HG03103 (cell line): ENCODE measurements around the gene KIF6.
"Not testable (repeated sequence)": the region's sequence is repeated elsewhere in the genome, so short reads cannot be mapped to it uniquely, and the experiment has no call there.

Source experiments
- ATAC-seq: cut with Tn5 transposase; IDR thresholded peaks from one replicate; pipeline ENCODE4 v1.9.1; 2021; ENCODE audit warnings: low read depth; ENCODE audit not compliant: unreplicated experiment

KIF6 gene

GRCh38 chr6:39714802-39715201, 10.4 kb downstream of the KIF6 start:
- no peak for ATAC-seq

- no peak for ATAC-seq
Observed at GRCh38 chr6:39707962-39708683, 17.1 kb downstream of the KIF6 start.

- no peak for ATAC-seq
Observed at GRCh38 chr6:39706819-39707335, 18.3 kb downstream of the KIF6 start.

DNA sequence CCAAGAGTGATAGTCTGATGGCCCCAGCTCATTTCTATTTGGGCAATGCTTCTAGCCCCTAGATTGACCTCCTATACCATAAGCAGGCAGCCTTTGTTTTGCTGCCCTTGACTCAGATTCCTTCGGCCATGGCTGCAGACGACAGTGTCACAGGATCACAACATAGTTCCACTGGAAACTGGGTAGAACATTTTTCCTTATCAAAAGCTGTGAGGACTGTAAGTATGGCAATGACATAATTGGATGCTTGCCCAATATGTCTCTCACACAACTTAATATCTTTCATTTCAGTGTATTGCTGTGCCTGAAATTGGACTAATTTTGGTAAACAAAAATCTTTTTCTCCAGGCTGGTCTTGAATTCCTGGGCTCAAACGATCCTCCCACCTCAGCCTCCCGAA, 22.9 kb downstream of the KIF6 start:
- no peak for ATAC-seq

DNA sequence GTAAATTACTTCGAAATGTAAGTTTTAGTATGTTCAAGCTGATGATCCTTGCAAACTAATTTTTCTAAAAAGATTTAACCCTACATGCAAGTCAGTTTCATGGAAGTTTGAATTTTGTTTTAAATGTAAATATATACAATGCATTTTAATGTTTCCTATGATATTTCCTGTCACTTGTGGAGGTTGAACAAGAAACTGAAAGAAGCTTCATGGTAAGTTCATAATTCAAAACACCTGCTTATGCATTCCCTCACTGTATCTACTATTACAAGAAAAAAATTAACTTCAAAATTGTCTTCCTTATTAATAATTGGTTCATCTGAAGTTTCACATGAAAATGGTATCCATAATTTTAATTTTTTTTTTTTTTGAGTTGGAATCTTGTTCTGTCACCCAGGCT, 24.8 kb downstream of the KIF6 start:
- no peak for ATAC-seq

DNA sequence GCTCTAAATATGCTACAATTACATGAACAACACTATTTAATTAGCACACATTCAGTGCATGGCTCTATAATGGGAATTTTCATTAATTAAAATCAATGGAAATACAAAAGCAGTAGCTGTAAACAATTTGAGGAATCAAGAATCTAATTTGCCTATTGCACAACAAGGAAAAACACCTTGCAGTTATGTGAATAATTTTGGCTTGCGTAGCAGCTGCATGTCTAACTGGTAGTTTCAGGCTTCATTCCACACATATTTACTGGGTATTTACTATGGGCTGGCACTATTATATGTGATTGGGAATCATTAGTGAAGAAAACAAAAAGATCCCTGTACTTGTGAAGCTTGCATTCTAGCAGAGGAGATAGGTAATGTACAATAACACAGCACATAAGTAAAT, 26.4 kb downstream of the KIF6 start:
- ATAC-seq, result no peak

GRCh38 chr6:39696986-39697788, 28.0 kb downstream of the KIF6 start:
- no peak for ATAC-seq

- no peak for ATAC-seq
Observed at GRCh38 chr6:39695447-39695846, 29.8 kb downstream of the KIF6 start.

DNA sequence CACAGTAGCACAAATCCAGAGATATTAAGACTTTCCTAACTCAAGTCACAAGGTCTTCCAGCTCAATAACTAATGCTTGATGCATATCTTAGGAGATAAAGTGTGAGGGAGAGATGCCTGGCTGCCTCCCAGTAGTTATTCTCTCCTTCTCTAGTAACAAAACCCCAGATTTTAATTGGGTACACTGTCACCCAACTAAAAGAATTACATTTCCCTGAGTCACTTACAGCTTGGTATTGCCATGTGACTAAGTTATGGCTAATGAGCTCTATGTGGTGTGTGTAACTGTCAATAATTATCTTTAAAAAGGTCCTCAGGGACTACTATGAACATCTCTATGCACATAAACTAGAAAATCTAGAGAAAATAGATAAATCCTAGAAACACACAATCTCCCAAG, 32.0 kb downstream of the KIF6 start:
- ATAC-seq, result no peak

GRCh38 chr6:39688494-39688893, 36.7 kb downstream of the KIF6 start:
- ATAC-seq, result no peak

DNA sequence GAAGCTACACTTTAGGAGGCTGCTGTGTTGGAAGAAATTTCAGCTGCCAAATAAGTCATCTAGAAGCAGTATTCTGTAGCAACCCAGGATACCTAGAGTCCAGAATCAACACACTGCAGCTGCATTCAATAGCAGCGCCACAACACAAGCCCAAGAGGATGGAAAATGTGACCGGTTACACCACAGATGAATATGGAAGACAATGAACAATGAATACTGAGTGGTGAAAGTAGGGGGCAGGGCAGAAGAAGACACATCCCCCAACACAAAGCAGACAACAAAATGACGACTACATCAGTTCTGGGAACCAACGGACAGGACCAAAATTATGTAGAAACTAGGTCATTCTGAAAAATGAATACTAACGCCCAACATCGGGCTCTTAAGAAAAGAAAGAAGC, 38.2 kb downstream of the KIF6 start:
- ATAC-seq, result no peak

- no peak for ATAC-seq
Observed at GRCh38 chr6:39685938-39686337, 39.3 kb downstream of the KIF6 start.

DNA sequence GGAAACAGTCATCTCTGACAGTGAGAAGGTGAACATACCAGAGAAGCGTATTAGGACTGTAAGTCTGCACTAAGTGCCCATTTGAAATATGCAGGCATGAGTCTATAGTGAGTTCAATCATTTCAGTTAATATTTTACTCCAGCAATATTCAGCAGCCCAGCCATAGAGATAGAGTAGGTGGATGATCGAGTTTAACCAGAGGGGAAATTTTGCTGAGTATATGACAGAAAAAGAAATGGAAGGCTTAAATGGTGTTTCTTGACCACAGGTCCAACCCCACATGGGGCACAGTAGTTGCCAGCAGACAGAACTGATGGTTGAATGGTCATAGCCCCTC, 39.8 kb downstream of the KIF6 start:
- ATAC-seq, result no peak

DNA sequence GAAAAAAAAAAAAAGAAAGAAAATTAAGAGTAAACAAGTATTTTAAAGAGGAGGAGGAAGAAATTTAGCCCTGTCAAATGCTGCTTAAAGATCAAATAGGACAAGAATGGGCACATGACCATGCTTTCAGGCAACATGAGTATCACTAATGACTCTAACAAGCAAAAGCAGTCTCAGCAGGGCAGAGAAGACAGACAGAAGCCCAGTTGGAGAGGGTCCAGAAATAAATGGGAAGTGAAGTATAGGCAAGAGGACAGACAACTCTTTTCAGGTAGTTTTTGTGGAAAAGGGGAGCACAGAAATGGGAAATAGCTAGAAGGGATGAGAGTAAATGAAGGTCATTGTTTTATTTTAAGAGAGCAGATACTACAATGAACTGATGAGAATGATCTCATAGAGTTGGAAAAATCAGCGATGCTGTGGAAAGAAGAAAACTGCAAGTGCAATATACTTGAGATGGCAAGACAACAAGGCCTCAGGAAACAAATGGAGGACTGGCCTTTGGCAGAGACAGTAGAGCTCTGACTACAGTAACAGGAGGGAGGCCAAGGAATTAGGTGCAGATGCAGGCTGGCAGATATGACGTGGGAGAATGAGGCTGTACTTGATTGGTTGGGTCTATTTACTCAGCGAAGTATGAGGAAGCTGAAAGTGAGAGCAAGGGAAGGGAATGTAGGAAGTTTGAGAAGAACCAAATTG, 40.3 kb downstream of the KIF6 start:
- no peak for ATAC-seq

GRCh38 chr6:39681674-39682121, 43.5 kb downstream of the KIF6 start:
- no peak for ATAC-seq

DNA sequence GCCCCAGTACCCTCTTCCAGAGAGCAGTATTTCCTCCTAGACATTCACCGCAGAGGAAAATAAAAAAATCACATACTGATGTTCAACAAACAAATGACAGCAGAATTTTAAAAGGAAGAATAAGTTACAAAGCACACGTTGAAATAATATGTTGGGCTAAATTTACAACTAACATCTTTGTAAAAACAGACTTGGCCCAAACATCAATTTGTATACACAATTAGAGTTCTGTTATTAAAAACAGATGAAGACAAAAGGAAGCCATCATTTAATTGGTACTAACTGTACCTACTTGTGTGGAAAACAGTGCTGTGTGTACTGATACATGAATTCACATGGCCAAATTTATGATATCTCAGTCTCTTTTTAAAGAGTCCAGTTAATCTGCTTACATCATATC, 46.3 kb downstream of the KIF6 start:
- ATAC-seq, result no peak

DNA sequence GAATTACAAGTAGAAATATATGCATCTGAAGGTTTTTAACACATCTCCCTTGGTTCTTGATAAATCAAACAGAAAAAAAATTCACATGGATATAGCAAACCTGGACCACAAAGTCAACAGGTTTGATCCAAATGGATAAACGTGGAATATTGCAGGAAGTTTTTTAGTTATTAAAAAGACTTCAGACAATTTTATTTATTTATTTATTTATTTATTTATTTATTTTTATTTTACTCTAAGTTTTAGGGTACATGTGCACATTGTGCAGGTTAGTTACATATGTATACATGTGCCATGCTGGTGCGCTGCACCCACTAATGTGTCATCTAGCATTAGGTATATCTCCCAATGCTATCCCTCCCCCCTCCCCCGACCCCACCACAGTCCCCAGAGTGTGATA, 47.9 kb downstream of the KIF6 start:
- ATAC-seq, result not testable (repeated sequence)

- no peak for ATAC-seq
Observed at GRCh38 chr6:39670519-39670918, 54.7 kb downstream of the KIF6 start.

- ATAC-seq, result no peak
Observed at GRCh38 chr6:39669973-39670342, 55.2 kb downstream of the KIF6 start.

DNA sequence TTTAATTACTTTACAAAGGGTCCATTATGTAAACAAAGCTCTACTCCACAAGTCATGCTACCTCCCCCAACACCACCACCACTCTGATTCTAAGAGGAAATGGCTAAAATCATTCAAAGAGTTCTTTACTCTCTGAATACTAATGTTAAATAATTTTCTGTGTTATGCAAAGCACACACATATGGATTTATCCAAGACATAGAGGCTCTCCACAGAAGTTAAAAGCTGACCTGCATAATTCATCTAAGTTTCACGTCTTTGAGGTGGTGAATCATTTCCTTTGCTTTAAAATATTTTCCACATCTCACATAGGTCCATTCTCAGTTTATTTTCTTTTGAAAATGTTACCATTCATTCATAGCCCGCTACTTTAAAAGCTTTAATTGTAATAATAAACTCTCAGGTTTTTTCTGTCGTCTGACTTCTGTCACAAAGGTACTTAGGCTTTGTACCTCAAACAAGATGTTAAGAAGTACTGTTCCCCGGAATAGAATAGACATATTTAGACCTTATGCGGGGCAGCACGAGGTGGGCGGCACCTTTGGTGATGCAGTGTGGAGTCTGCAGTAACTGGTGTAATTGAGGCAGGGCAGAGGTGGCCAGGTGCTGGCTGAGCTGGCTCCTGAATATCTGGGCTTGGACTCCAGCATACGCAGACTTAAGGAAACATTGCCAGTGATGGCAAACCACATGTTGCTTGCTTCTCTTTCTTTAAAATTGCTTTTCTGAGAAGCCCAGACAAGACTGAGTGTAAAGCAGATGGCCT, 55.8 kb downstream of the KIF6 start:
- no peak for ATAC-seq
